ENCODE measurements around the gene GNAS-AS1.

Gene GNAS-AS1

DNA sequence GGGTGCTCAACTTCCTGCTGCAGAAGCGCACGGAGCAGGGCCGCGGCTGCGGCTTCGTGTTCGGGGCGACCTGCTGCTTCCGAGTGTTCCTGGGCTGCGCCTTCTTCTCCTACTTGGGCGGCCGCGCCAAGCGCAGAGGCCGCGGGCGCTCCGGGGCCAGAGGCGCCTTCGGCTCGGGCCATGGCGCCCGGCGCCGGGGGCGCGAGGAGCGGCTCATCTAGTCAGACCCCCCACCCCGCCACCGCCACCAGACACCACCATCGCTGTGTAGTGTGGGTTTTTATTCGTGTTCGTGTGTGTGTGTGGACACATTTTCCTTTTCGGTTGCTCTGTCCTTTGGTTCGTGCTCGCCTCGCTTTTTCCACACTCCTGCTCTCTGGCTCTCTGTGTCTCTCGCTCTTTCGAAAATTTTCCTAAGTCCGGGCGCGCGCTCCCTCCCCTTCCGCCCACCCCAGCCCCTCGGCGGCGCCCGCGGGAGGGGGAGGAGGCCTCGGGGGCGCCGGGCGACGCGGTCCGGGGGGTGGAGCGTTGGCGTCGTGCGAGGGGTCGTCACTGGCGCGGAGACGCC is 39.9 kb upstream of the GNAS-AS1 start:
- TF ChIP-seq, protein P1, sequence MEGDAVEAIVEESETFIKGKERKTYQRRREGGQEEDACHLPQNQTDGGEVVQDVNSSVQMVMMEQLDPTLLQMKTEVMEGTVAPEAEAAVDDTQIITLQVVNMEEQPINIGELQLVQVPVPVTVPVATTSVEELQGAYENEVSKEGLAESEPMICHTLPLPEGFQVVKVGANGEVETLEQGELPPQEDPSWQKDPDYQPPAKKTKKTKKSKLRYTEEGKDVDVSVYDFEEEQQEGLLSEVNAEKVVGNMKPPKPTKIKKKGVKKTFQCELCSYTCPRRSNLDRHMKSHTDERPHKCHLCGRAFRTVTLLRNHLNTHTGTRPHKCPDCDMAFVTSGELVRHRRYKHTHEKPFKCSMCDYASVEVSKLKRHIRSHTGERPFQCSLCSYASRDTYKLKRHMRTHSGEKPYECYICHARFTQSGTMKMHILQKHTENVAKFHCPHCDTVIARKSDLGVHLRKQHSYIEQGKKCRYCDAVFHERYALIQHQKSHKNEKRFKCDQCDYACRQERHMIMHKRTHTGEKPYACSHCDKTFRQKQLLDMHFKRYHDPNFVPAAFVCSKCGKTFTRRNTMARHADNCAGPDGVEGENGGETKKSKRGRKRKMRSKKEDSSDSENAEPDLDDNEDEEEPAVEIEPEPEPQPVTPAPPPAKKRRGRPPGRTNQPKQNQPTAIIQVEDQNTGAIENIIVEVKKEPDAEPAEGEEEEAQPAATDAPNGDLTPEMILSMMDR (IDR thresholded peaks at IDR 0.05; ENCODE audit: low read depth, low read length), result no peak
- DNase-seq (ENCODE audit: extremely low read depth, low read depth), result peak; percentile 43

DNA sequence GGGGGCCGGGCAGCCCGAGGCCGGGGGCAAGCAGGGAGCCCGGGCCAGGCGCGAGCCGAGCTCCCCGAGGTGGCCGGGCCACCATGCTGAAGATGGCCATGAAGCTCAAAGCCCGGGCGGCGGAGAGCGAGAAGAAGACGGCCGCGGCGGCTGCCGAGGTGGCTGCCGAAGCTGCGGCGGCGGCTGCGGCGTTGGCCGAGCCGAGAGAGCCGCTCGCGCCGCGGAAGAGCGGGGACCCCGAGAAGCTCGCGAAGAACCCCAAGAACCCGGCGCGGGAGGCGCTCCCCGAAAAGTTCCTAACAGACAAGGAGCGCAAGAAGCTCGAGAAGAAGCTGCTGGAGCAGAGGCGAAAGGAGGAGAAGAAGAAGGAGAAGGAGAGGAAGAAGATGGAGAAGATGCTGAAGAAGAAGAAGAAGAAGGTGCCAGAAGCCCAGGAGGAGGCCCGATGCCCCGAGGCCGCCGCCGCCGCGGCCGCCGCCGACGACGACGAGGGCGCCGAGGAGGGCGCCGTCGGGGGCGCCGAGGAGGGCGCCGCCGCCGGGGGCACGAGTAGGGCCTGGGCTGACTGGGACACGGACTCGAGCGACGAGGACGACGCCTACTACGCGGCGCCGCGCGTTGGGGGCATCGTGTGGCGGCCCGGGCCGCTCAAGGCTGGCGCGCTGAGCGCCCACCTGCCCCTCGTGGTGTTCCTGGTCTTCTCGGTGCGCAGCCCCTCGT is 39.3 kb upstream of the GNAS-AS1 start:
- no peak for DNase-seq (ENCODE audit: extremely low read depth, low read depth)
- TF ChIP-seq, protein P1 (IDR thresholded peaks at IDR 0.05; ENCODE audit: low read depth, low read length), result no peak

DNA sequence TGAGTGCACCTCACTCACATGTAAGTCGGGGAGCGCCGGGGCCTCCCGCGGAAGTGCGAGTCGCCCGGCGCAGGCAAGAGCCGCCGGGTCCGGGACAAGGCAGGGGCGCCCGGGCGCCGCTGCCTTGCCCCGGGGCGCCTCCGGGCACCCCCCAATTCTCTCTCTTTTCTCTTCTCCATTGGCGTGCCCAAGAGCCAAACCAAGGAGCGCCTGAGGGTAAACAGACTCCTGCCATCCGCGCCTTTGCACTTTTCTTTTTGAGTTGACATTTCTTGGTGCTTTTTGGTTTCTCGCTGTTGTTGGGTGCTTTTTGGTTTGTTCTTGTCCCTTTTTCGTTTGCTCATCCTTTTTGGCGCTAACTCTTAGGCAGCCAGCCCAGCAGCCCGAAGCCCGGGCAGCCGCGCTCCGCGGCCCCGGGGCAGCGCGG is 38.6 kb upstream of the GNAS-AS1 start:
- TF ChIP-seq, protein P1 (IDR thresholded peaks at IDR 0.05; ENCODE audit: low read depth, low read length), result no peak
- DNase-seq (ENCODE audit: extremely low read depth, low read depth), result no peak

DNA sequence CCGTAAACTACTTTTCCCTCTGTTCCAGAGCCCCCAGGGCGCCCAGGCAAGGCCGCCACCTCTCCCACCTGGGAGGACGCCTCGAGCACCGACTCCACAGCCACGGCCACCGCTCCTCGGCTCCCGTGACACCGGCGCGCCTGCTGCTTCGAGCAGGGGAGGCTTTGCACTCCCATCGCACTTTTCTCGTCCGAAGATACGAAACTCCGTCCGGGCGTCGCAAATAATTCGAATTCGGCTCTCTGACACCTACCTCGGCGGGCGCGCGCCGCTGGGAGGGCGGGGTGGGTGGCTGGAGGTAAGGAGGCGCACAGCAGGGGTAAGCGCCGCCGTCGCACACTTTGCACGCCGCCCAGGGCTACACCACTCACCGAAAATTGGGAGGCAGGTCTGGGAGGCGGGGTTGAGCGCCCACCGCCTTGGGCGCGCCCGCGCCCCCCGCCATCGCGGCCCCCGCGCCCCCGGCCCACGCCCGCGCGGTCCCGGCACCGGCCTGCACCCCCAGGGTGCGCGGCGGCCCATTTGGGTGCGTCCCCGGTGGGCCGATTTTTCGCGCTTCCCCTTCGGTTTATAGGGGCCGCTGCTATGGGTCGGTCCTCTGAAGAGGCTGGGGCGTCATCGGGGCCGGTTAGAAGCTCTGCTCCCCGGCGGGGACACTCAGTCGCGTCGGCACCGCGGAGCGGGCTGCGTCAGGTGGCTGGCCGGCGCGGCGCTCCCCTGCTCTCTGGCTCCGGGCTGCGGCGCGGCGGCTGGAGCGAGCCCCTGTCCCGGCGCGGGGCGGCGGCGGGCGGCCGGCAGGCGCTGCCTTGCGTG is 38.0 kb upstream of the GNAS-AS1 start:
- TF ChIP-seq, protein P1 (IDR thresholded peaks at IDR 0.05; ENCODE audit: low read depth, low read length), result no peak
- DNase-seq (ENCODE audit: extremely low read depth, low read depth), result peak; percentile 37

DNA sequence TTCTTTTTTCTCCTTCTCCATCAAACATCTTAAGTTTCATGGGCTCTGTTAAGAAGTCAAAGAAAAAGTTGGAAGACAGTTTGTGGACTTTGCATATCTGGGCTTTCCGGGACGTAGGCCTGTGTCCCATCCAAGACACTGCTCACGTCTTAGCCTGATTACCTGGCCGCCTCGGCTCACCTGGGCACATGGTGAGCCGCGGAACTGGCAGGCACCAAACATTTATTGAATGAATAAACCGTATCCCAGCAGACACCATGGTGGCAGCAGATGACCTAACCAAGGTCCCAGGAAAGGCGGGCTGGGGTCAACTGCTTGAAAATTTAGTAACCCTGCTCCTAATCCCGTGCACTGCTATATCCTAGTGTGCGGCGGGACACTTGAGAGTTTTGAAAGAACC is 37.4 kb upstream of the GNAS-AS1 start:
- no peak for DNase-seq (ENCODE audit: extremely low read depth, low read depth)
- TF ChIP-seq, protein P1 (IDR thresholded peaks at IDR 0.05; ENCODE audit: low read depth, low read length), result no peak

DNA sequence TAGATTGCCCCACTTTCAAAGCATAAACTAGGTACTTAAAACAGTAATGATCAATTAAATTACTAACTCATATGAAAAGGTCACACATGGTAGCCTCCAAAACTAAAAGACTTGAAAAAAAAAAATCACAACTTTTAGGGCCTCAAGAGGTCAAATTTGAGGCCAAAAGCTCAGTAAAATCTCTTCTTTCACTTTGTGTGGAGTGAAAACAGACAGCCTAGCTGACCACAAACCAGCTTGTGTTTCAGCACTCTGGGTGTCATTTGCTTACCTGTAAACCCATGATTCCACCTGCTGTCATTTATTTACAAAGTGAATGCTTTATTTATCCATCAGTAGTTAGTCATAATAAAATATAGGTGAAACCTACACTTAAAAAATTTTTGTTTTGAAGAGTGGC is 35.8 kb upstream of the GNAS-AS1 start:
- no peak for DNase-seq (ENCODE audit: extremely low read depth, low read depth)
- TF ChIP-seq, protein P1 (IDR thresholded peaks at IDR 0.05; ENCODE audit: low read depth, low read length), result no peak

DNA sequence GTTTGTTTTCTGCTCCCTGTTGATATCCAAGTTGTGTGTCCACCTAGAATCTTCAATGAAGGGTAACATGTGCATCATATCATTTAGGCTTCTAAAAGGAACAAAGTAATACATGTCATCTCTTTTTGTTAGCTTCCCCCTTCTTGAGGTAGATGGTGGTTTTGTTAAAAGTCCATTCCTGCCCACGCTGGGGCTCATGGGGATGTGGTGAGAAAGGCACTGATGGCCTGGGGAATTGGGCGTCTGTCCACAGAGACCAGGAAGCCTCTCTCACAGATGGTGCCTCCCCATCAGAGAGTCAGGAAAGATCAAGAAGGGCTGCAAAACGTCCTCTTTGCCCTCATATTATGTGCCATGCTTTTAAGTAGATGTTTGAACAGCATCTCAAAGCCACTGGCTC is 34.3 kb upstream of the GNAS-AS1 start:
- TF ChIP-seq, protein P1 (IDR thresholded peaks at IDR 0.05; ENCODE audit: low read depth, low read length), result no peak
- no peak for DNase-seq (ENCODE audit: extremely low read depth, low read depth)
